ENCODE results near the gene HIVEP3. TPM values are rescaled to one million over a fixed set of nuclear protein-coding genes. Genes with fewer than 3 reads are reported as not detected.

Gene HIVEP3
- total RNA-seq, 2 experiments from 2014 or later: 13.2 to 13.4 TPM

GRCh38 chr1:41664861-41665640, 253.7 kb downstream of the HIVEP3 start:
- Mint-ChIP-seq H3K4me1 (ENCODE audit: low read depth) (peaks cover 76% of the 10 kb centered on the region), H3K27ac (peak overlapping the region; percentile 26), H3K36me3 (ENCODE audit: low read depth) (peaks cover 12% of the 10 kb centered on the region), H3K9me3 (no peaks in the 10 kb centered on the region), H3K27me3 (ENCODE audit: low read depth) (no peaks in the 10 kb centered on the region), H3K4me3 (no peak overlapping the region)
- intact Hi-C loops (cut with micrococcal nuclease): loop anchor here (5.0 to 10.0 kb wide), 2 partner anchors 127 to 230 kb away; no protein-coding TSS in a partner anchor
- DNase-seq: no peak
- CTCF ChIA-PET: interaction anchor here (1.1 kb wide), 1 partner anchor 8 kb away, joined by 3 read pairs; no protein-coding TSS in a partner anchor

GRCh38 chr1:41663671-41664400, 254.9 kb downstream of the HIVEP3 start:
- Mint-ChIP-seq H3K4me3 (peak overlapping the region; percentile 17), H3K27me3 (ENCODE audit: low read depth) (no peaks in the 10 kb centered on the region), H3K9me3 (no peaks in the 10 kb centered on the region), H3K4me1 (ENCODE audit: low read depth) (peaks cover 76% of the 10 kb centered on the region), H3K27ac (peak overlapping the region; percentile 53), H3K36me3 (ENCODE audit: low read depth) (peaks cover 22% of the 10 kb centered on the region)
- CTCF ChIA-PET: interaction anchor here (0.8 to 1.4 kb wide), 2 partner anchors 9 to 63 kb away, joined by 3 to 6 read pairs; no protein-coding TSS in a partner anchor
- no peak for DNase-seq
- intact Hi-C loops (cut with micrococcal nuclease): loop anchor here (5.0 to 10.0 kb wide), 2 partner anchors 128 to 231 kb away; no protein-coding TSS in a partner anchor

- no peak for DNase-seq
- H3K27ac Mint-ChIP-seq: peak overlapping the region; percentile 73
- intact Hi-C loops (cut with micrococcal nuclease): loop anchor here (5.0 to 10.0 kb wide), 2 partner anchors 129 to 232 kb away; no protein-coding TSS in a partner anchor
- peaks cover 77% of the 10 kb centered on the region for H3K4me1 Mint-ChIP-seq (ENCODE audit: low read depth)
- CTCF ChIA-PET: interaction anchor here (0.8 to 1.4 kb wide), 2 partner anchors 10 to 64 kb away, joined by 3 to 6 read pairs; no protein-coding TSS in a partner anchor
- H3K9me3 Mint-ChIP-seq: no peaks in the 10 kb centered on the region
- no peaks in the 10 kb centered on the region for H3K27me3 Mint-ChIP-seq (ENCODE audit: low read depth)
- H3K4me3 Mint-ChIP-seq: peak overlapping the region; percentile 58
- H3K36me3 Mint-ChIP-seq (ENCODE audit: low read depth): peaks cover 30% of the 10 kb centered on the region
Measured at GRCh38 chr1:41662765-41663437, 255.8 kb downstream of the HIVEP3 start.

- Mint-ChIP-seq H3K4me1 (ENCODE audit: low read depth) (peaks cover 77% of the 10 kb centered on the region), H3K4me3 (peak overlapping the region; percentile 67), H3K9me3 (no peaks in the 10 kb centered on the region), H3K27me3 (ENCODE audit: low read depth) (no peaks in the 10 kb centered on the region), H3K27ac (peak overlapping the region; percentile 67), H3K36me3 (ENCODE audit: low read depth) (peaks cover 35% of the 10 kb centered on the region)
- peak; percentile 80 for DNase-seq
- CTCF ChIA-PET: interaction anchor here (1.3 kb wide), 1 partner anchor 203 kb away, joined by 3 read pairs; no protein-coding TSS in a partner anchor
- intact Hi-C loops (cut with micrococcal nuclease): loop anchor here (5.0 to 10.0 kb wide), 2 partner anchors 130 to 233 kb away; no protein-coding TSS in a partner anchor
Measured at GRCh38 chr1:41662061-41662764, 256.5 kb downstream of the HIVEP3 start.

- no peaks in the 10 kb centered on the region for H3K27me3 Mint-ChIP-seq (ENCODE audit: low read depth)
- no peak for DNase-seq
- H3K27ac Mint-ChIP-seq: peak overlapping the region; percentile 77
- intact Hi-C loops (cut with micrococcal nuclease): loop anchor here (2.0 to 10.0 kb wide), 5 partner anchors 35 to 233 kb away; no protein-coding TSS in a partner anchor
- CTCF ChIA-PET: interaction anchor here (1.3 kb wide), 1 partner anchor 203 kb away, joined by 3 read pairs; no protein-coding TSS in a partner anchor
- H3K4me3 Mint-ChIP-seq: peak overlapping the region; percentile 94
- H3K9me3 Mint-ChIP-seq: no peaks in the 10 kb centered on the region
- peaks cover 39% of the 10 kb centered on the region for H3K36me3 Mint-ChIP-seq (ENCODE audit: low read depth)
- H3K4me1 Mint-ChIP-seq (ENCODE audit: low read depth): peaks cover 77% of the 10 kb centered on the region
Measured at GRCh38 chr1:41661428-41662060, 257.2 kb downstream of the HIVEP3 start.

GRCh38 chr1:41660570-41661427, 257.9 kb downstream of the HIVEP3 start:
- H3K4me3 Mint-ChIP-seq: peak overlapping the region; percentile 94
- no peaks in the 10 kb centered on the region for H3K9me3 Mint-ChIP-seq
- DNase-seq: no peak
- peaks cover 42% of the 10 kb centered on the region for H3K36me3 Mint-ChIP-seq (ENCODE audit: low read depth)
- H3K4me1 Mint-ChIP-seq (ENCODE audit: low read depth): peaks cover 77% of the 10 kb centered on the region
- no peaks in the 10 kb centered on the region for H3K27me3 Mint-ChIP-seq (ENCODE audit: low read depth)
- intact Hi-C loops (cut with micrococcal nuclease): loop anchor here (1.0 to 10.0 kb wide), 7 partner anchors 21 to 234 kb away; no protein-coding TSS in a partner anchor
- CTCF ChIA-PET: interaction anchor here (1.3 kb wide), 1 partner anchor 204 kb away, joined by 3 read pairs; no protein-coding TSS in a partner anchor
- H3K27ac Mint-ChIP-seq: peak overlapping the region; percentile 77

GRCh38 chr1:41659903-41660302, 258.8 kb downstream of the HIVEP3 start:
- CTCF ChIA-PET: interaction anchor here (0.9 to 1.2 kb wide), 4 partner anchors 10 to 86 kb away, joined by 3 to 4 read pairs (median 3); no protein-coding TSS in a partner anchor
- Mint-ChIP-seq H3K4me1 (ENCODE audit: low read depth) (peaks cover 76% of the 10 kb centered on the region), H3K36me3 (ENCODE audit: low read depth) (peaks cover 45% of the 10 kb centered on the region), H3K9me3 (no peaks in the 10 kb centered on the region), H3K4me3 (peak overlapping the region; percentile 94), H3K27me3 (ENCODE audit: low read depth) (no peaks in the 10 kb centered on the region), H3K27ac (peak overlapping the region; percentile 77)
- DNase-seq: no peak
- intact Hi-C loops (cut with micrococcal nuclease): loop anchor here (1.0 to 10.0 kb wide), 7 partner anchors 21 to 235 kb away; no protein-coding TSS in a partner anchor

- intact Hi-C loops (cut with micrococcal nuclease): no loop called here
- Mint-ChIP-seq H3K27ac (peak overlapping the region; percentile 77), H3K4me3 (peak overlapping the region; percentile 94), H3K27me3 (ENCODE audit: low read depth) (no peaks in the 10 kb centered on the region), H3K9me3 (no peaks in the 10 kb centered on the region), H3K4me1 (ENCODE audit: low read depth) (peaks cover 76% of the 10 kb centered on the region), H3K36me3 (ENCODE audit: low read depth) (peaks cover 45% of the 10 kb centered on the region)
- CTCF ChIA-PET: interaction anchor here (0.7 to 1.8 kb wide), 8 partner anchors 10 to 109 kb away, joined by 3 to 6 read pairs (median 3); no protein-coding TSS in a partner anchor
- DNase-seq: peak; percentile 2
Measured at GRCh38 chr1:41659159-41659495, 259.6 kb downstream of the HIVEP3 start.

GRCh38 chr1:41658431-41659158, 260.1 kb downstream of the HIVEP3 start:
- CTCF ChIA-PET: interaction anchor here (0.7 to 1.8 kb wide), 8 partner anchors 9 to 110 kb away, joined by 3 to 6 read pairs (median 3); no protein-coding TSS in a partner anchor
- no peaks in the 10 kb centered on the region for H3K9me3 Mint-ChIP-seq
- H3K27me3 Mint-ChIP-seq (ENCODE audit: low read depth): no peaks in the 10 kb centered on the region
- peak; percentile 25 for DNase-seq
- peaks cover 45% of the 10 kb centered on the region for H3K36me3 Mint-ChIP-seq (ENCODE audit: low read depth)
- peak overlapping the region; percentile 94 for H3K4me3 Mint-ChIP-seq
- H3K27ac Mint-ChIP-seq: peak overlapping the region; percentile 77
- intact Hi-C loops (cut with micrococcal nuclease): loop anchor here (1.0 kb wide), 1 partner anchor 84 kb away; no protein-coding TSS in a partner anchor
- peaks cover 76% of the 10 kb centered on the region for H3K4me1 Mint-ChIP-seq (ENCODE audit: low read depth)

Measured in activated naive CD4-positive, alpha-beta T cell treated with anti-CD3 and anti-CD28 coated beads for 36 hours (primary cell).